Ishikawa (cell line): Measurements from ENCODE around the gene CCSER1.

Experiments
- CEBPB ChIP-seq: IDR thresholded peaks from 2 replicates; pipeline ENCODE4 v1.6.1; 2012
- EGR1 ChIP-seq: IDR thresholded peaks from 2 replicates; pipeline ENCODE4 v1.6.1; 2012
- EP300 ChIP-seq: IDR thresholded peaks from 2 replicates; pipeline ENCODE4 v1.6.1; 2012; ENCODE audit warnings: borderline replicate concordance
- FOXM1 ChIP-seq: IDR thresholded peaks from 2 replicates; pipeline ENCODE4 v1.6.1; 2012; ENCODE audit warnings: low read depth, borderline replicate concordance
- RAD21 ChIP-seq: IDR thresholded peaks from 2 replicates; pipeline ENCODE4 v1.6.1; 2012; ENCODE audit warnings: low read depth
- TCF12 ChIP-seq: IDR thresholded peaks from 2 replicates; pipeline ENCODE4 v1.6.1; 2012; ENCODE audit warnings: low read depth
- YY1 ChIP-seq: IDR thresholded peaks from 2 replicates; pipeline ENCODE4 v1.6.1; 2012; ENCODE audit warnings: low read depth
- TF ChIP-seq, protein P1 (sequence below): IDR thresholded peaks from 2 replicates; pipeline ENCODE4 v1.6.1; 2012; ENCODE audit warnings: low read depth, mild to moderate bottlenecking
- TF ChIP-seq, protein P2 (sequence below): IDR thresholded peaks from 2 replicates; pipeline ENCODE4 v1.6.1; 2012

DNA sequence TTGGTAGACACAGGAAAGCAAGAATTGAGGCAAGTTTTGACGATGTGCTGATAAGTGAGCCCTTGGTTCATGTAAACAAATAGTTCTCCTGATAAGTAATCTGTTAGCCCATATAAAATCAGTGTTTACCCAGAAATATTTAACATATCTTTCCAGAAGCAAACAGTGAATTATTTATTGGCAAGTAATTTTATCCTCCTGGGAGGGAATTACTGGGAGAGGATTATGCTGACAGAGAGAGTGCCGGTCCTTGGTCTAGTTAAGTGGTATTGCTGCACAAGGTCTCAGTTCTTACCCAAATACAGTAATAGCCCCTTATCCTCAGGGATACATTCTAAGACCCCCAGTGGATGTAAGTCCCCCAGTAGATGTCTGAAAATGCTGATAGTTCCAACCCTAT, 315.4 kb downstream of the CCSER1 start:
- TF ChIP-seq CEBPB = no peak
- no peak for TF ChIP-seq RAD21
- TF ChIP-seq, protein P1, sequence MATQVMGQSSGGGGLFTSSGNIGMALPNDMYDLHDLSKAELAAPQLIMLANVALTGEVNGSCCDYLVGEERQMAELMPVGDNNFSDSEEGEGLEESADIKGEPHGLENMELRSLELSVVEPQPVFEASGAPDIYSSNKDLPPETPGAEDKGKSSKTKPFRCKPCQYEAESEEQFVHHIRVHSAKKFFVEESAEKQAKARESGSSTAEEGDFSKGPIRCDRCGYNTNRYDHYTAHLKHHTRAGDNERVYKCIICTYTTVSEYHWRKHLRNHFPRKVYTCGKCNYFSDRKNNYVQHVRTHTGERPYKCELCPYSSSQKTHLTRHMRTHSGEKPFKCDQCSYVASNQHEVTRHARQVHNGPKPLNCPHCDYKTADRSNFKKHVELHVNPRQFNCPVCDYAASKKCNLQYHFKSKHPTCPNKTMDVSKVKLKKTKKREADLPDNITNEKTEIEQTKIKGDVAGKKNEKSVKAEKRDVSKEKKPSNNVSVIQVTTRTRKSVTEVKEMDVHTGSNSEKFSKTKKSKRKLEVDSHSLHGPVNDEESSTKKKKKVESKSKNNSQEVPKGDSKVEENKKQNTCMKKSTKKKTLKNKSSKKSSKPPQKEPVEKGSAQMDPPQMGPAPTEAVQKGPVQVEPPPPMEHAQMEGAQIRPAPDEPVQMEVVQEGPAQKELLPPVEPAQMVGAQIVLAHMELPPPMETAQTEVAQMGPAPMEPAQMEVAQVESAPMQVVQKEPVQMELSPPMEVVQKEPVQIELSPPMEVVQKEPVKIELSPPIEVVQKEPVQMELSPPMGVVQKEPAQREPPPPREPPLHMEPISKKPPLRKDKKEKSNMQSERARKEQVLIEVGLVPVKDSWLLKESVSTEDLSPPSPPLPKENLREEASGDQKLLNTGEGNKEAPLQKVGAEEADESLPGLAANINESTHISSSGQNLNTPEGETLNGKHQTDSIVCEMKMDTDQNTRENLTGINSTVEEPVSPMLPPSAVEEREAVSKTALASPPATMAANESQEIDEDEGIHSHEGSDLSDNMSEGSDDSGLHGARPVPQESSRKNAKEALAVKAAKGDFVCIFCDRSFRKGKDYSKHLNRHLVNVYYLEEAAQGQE = no peak
- TF ChIP-seq EGR1 = no peak
- TF ChIP-seq, protein P2, sequence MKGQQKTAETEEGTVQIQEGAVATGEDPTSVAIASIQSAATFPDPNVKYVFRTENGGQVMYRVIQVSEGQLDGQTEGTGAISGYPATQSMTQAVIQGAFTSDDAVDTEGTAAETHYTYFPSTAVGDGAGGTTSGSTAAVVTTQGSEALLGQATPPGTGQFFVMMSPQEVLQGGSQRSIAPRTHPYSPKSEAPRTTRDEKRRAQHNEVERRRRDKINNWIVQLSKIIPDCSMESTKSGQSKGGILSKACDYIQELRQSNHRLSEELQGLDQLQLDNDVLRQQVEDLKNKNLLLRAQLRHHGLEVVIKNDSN = no peak
- no peak for TF ChIP-seq TCF12
- no peak for TF ChIP-seq YY1
- TF ChIP-seq FOXM1 = no peak
- no peak for TF ChIP-seq EP300
